ENCODE data around the gene CFAP46.
"Not testable (repeated sequence)": the region's sequence is repeated elsewhere in the genome, so short reads cannot be mapped to it uniquely, and the experiment has no call there.

CFAP46 gene

DNA sequence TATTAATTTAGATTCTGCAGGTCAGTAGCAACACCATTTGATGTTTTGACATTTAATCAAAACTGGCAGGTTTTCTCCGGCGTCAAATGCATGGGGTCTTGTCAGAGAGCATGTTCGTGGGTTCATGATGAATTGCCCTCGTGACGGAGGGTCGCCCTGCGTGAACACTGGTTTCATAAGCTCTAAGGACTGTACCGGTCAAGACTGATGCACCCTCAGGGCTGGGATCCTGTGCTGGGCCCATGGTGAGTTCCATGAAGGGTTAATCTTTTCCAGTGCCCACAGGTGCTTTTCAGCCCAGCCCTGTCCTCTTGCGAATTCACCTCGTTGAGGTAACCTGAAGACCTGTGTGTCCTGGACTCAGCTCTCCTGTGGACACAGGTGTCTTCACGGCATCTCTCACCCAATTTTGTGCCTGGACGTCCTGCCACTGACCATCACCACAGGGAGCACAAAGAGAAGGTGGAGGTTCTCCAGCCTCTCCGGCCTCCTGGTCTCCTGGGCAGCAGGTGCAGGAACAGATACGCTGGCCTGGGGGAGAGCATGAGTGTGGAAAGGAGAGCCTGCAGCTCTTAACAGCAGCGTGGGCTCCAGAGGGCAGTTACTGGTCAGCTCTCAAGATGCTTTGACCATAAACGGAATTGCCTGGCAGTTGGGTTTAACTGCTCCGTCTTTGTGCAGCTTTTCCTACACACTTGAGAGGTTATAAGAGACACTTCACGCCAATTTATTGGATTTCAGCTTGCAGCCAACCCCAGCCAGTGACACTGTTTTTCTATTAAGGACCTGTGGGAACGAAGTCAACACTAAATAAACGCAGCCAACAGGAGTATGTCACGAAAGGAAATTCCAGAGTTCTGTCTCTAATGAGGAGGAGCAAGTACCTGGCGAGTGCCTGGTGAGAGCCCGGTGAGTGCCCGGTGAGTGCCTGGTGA, 37.4 kb upstream of the CFAP46 start:
- no peak for DNase-seq

DNA sequence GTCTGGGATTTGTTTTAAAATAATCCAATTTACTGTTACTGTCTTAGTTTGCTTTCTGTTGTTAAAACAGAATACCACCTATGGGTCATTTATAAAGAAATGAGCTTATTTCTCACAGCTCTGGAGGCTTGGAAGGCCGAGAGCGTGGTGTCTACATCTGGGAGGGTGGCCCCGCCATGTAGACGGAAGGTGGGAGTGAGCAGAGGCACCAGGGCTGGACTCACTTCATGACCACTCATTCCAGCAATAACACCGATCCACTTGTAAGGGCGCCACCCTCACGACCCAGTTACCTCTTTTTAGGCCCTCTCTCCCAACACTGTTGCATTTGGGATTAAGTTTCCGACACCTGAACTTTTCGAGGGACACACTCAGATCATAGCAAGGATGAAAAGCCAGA, 36.2 kb upstream of the CFAP46 start:
- DNase-seq: no peak

DNA sequence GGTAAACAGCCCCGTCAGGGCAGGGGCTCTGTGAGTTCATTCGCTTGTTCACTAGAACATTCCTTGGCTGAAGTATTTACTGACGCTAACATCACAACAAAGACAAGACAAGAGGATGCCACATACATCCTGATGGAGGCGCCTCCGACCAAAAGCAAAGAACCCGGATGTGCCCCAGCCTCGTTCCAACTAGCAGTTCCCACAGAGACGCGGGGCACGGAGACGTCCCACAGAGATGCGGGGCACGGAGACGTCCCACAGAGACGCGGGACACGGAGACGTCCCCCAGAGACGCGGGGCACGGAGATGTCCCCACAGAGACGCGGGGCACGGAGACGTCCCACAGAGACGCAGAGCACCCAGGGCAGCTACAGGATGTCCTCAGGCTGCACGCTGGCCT, 35.4 kb upstream of the CFAP46 start:
- DNase-seq: no peak

DNA sequence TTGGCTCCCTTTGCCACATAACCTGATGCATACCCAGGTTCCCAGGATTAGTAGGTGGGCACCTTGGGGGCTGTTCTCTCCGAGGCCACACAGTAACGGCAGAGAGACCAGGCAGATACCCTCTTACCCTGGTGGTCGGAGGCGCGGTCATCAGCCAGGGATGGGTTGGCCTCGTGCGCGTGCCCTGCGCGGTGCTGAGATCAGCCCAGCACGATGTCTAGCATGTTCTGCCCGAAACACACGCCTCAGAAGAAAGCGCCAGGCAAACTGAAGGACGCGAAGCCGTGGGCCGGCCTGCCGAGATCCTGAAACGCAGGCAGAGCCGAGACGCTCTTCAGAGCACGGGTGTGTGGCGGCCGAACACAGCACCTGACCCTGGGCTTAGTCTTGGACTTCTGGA, 34.7 kb upstream of the CFAP46 start:
- no peak for DNase-seq

DNA sequence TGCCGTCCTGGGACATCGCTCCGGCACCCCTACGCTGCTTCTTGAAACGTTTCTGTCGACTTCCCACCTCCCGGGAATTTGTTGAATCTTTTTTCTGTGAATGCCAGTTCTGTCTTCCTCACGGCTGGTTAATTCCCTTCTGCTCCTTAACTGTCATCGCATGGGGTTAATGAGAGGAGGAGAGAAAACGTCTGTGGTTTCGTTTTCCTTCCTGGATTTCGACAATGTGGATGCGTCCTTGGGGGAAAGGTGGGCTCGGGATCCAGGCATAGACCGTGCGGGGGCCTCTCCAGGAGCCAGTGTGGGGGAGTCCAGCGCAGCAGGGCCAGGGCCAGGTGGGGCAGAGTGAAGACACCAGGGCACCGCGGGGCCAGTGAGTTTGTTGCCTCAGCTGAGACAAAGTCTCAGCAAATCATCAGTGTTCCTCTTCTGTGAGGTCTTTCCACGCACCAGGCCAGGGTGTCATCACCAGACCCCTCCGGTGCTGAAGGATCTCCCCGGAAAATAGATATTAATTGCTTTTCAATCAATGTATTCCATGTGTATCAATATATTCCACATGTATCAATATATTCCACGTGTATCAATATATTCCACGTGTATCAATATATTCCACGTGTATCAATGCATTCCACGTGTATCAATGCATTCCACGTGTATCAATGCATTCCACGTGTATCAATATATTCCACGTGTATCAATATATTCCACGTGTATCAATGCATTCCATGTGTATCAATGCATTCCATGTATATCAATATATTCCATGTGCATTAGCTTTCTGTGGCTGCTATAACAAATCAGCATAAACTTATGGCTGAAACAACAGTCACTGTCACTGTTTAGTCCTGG, 33.7 kb upstream of the CFAP46 start:
- DNase-seq: no peak

DNA sequence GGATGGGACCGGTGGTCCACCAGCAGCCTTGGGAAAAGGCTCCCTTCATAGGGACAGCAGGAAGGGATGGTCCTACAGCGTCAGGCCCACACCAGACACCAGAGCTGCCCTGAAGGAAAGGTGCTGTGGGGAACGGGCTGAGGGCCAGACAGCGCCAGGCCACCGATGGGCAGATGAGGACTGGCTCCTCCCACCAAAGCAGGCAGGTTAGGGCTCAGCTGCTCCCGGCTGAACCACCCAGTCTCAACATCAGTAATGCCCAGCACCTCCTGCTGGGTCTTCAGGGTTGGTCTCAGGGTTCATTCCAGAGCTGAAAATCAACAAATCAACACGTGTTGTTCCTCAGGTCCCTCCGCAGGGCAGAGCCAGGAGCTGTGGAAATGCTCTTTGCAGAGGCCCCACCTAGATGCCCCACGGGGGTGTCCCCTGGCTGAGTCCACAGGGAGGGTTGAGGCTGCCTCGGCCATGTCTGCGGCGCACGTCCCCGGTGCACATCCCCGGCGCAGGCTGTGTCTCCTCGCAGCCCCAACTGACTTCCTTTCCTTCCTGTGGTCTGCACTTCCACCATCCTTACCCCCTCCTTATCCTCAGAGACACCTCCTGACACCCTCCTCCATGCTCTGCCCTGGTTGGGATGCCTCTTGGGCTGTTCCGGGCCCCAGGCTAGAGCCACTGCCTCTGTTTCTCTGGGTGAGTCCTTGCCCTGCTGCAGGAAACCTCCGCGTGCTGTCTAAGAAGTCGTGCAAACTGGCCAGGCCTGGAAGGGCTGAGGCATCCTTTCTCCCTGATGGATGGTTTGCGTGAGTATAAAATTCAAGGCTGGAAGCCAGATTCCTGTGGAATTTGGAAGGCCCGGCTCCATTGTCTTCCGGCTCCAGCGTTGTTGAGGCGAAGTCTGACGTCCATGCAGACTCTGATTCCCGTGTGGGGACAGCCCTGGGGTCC, 32.8 kb upstream of the CFAP46 start:
- no peak for DNase-seq

DNA sequence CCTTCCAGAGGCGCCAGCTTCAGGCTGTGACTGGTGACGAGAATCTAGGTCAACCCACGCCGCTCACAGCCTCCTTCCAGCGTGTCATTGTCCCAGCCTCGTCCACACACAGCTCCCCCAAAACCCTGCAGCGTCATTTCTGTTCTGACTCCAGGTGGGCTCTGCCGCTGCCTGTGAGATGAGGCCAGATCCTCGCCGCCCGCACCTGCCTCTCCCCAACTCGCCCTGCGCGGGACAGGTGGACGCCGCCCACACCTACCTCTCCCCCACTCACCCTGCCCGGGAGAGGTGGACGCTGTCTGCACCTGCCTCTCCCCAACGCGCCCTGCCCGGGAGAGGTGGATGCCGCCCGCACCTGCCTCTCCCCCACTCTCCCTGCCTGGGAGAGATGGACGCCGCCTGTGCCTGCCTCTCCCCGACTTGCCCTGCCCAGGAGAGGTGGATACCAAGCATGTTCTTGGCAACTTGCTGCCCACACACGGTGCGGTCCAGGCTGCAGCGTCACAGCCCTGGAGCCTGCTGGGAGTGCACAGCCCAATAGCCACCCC, 32.0 kb upstream of the CFAP46 start:
- DNase-seq: no peak

DNA sequence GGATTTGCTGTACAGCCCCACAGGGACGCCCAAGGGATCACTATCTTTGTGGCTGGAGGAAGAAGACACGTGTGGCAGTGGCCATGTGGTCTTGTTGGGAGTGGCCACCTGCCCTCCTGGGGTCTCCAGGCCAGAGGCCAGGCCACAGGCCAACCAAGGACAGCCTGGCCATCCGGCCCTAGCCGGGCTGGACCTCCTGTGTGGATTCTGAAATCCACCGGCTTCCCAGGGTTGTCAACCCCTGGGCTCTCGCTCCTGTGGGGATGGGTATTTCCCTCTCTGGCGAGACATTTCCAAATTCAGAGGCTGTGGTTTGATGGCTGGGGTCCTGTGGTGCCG, 31.5 kb upstream of the CFAP46 start:
- no peak for DNase-seq

DNA sequence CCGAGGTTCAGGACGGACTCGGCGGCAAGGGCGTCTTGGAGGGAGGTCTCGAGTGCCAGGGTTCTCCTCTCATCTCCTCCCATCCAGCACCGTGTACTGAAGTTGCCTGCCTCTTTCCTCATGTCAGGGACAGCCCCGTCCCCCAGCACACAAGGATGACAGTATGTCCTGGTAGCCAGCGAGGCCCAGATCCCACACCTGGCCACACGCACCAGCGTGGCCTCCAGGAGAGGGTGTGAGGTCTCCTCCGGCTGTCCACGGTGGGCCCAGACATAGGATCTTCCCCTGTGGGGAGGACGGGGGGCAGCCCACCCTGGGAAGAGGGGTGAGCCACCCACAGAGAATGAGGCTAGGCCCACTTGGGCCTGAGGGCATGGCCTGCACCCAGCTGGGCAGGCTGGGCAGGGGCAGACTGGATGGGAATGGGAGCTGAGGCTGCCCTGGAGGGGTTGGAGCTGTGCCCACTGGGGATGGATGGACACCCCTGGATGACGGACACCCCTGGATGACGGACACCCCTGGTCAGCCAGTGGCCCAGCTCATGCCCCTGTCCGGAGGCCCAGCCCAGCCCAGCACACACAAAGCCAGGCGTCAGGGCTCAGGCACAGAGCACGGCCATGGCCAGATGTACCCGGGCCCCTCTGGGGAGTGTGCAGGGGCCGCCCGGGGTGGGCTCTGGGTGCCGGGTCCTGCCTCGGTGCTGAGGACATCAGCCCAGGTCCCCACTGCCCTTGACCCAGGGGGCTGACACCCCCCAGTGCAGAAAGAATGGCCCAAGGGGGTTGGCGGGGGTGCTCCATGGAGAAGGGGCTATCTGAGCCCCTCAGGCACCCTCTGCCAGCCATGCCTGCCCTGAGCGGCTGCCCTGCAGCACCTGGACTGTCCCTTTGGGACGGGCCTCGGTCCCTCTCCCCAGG, 30.9 kb upstream of the CFAP46 start:
- DNase-seq: no peak

DNA sequence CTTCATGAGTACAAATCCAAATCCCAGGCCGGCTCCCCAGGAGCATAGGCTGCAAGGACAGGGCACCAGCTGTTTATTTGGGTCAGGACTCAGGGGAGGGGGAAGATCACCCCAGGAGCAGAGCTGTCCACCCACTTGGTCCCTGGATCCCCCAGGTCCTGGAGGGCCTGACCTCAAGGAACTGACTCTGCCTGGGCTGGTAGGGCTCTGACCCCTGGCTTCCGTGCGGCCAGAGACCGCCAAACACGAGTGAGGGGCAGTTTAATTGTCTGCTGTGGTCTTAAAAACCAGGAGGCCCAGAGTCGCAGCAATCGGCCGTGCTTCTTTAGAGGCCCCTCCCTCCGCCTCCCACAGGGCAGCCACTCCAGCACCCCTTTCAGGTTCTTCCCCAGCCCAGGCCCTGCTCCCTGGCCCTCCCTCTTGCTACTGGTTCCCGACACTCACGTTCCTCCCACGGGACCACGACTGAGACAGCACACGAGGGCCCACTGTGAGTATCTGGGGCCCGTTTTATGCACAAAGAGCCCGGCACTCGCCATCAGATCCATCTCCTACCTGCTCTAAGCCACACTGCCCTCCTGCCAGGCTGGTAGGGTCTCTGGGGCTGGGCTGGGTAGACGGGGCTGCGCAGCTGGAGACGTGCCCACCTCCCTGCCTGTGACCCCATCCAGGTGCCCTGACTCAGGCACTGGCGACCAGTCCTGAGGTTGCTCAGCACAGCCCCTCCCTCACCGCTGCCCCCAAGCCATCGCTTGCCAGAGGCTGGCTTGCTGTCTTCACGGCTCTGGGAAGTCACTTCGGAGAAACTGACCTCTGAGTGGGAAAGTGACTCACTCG, 30.0 kb upstream of the CFAP46 start:
- no peak for DNase-seq

DNA sequence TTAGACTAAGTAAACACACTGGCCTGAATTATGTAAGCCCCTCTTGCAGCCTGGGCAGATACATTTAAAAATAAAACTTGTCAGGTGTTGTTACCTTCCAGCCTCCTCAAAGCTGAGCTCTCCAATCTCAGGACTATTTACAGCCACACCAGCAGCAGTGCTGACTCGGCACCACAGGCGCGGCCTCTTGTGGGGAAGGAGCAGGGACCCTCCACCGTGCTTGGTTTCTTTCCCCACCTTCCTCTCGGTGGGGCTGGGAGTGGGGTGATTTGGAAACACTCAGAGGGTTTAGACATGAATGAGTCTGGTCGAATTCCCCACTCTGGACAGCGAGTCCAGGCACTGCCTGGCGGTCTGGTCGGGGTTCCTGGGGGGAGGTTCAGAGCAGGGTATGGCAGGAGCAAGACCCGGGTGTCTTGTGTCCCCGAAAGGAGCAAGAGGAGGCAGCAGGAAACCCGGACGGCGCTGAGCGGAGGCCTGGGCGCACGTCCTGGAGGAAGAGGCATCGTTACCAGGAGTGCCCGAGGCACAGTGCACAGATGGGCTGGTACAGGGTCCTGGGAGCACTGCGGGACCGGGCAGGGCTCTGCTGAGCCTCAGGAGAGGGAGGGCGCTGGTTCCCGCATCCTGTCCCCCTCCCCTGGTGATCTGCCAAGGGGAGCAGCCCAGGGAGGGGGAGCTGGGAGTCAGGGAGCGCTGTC, 29.2 kb upstream of the CFAP46 start:
- no peak for DNase-seq

DNA sequence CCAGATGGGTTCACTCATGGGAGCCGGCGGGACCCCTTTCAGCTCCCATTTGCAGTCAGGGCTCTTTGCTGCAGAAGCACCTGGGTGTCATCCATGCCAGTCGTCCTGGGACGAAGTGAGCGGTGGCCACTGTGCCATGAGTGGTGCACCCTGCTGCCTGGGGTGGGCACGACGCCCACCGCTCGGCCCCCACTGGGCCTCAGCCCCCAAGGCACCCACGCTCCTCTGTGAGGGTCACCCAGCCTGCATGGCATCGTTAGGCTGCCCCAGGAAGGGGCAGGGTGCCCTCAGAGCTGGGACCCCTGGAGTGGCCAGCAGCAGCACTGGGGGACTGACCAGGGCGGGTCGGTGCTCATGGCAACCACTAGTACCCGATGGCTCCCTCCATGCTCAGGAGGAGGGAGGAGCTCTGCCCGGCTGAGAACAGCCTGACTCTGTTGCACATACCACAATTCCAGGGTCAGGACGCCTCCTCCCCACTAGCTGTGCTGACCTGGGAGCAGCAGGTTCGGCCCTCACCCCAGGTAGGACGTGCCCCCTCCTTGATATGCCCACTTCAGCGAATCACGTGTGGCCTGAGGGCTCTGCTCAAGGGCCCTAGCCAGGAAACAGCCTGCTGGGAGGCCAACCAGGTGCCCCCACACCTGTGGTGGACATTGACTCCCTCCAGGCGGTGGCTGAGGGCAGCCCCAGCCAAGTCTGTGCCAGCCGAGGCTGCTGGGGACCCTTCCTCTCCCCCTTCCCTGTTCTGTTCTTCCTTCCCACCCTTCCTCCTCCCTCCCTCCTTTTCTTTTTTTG, 28.5 kb upstream of the CFAP46 start:
- DNase-seq: no peak

DNA sequence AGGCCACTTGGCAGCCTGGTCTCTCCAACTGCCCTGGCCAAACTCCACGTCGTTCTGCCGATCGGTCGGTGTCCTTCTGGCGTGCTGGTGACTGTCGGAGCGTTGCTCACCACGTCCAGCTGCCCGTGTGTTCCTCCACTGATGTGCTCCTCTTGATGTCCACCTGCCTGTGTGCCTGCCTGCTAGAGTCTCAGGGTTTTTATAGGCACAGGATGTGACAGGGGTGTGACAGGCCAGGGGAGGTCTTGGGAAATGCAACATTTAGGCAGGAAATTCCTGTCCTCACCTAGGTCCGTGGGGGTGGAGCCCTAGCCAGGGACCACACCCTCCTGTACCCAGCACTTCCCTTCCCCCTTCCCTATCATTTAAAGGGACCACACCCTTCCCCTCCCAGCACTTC, 25.2 kb upstream of the CFAP46 start:
- no peak for DNase-seq

DNA sequence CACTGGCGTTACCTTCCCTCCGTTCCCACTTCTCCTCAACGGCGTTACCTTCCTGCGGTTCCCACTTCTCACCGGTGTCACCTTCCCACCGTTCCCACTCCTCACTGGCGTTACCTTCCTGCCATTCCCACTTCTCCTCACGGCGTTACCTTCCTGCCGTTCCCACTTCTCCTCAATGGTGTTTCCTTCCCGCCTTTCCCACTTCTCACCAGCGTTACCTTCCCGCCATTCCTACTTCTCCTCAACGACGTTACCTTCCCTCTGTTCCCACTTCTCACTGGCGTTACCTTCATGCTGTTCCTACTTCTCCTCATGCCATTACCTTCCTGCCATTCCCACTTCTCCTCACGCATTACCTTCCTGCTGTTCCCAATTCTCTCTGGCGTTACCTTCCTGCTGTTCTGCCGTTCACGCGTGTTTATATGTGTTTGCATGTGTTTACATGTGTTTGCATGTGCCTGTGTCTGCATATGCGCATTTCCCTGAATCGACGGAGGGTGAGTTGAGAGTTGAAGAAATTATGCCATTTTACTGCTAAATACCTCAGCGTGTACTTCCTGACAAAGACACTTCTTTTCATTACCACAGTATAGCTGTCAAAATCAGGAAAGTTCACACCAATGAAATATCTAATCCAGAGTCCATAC, 23.2 kb upstream of the CFAP46 start:
- DNase-seq: no peak

DNA sequence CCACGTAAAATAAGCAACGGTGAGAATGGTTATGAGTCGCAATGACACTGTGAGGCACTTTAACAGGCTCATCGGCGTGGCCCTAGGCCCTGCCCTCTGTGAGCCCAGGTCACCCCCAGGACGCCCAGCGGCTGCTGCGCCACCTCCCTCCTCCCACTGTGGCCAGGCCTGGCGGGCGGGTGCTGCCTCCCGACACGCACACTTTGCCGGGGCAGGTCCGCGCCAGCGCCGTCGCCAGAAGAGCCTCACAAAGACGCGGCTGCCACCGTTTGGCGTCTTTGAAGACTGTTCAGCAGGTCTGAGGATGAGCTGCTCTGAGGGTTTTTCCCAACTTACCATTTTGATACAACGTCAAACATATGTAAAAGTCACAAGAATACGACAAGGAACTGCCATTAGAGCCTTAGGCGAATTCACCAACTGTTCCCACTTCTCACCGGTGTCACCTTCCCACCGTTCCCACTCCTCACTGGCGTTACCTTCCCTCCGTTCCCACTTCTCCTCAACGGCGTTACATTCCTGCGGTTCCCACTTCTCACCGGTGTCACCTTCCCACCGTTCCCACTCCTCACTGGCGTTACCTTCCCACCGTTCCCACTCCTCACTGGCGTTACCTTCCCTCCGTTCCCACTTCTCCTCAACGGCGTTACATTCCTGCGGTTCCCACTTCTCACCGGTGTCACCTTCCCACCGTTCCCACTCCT, 22.5 kb upstream of the CFAP46 start:
- DNase-seq: not testable (repeated sequence)

DNA sequence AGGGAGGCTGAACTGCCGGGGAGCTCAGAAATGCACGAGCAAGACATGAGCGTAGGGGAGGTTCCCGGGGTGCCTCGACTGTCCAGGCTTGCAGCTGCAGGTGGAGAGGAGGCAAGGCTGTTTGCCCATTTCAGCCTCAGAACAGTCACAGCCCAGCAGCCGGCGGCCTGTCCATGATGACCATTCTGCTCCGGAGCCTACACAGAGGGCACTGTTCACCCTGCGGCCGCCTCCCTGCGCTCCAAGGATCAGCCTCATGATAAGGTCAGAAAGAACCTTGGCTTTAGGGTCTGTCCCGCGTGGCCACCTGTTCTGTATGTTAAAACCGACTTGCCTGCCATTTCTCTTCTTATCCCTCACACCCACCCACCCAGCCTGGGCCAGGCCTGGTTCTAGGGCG, 21.9 kb upstream of the CFAP46 start:
- DNase-seq: no peak

DNA sequence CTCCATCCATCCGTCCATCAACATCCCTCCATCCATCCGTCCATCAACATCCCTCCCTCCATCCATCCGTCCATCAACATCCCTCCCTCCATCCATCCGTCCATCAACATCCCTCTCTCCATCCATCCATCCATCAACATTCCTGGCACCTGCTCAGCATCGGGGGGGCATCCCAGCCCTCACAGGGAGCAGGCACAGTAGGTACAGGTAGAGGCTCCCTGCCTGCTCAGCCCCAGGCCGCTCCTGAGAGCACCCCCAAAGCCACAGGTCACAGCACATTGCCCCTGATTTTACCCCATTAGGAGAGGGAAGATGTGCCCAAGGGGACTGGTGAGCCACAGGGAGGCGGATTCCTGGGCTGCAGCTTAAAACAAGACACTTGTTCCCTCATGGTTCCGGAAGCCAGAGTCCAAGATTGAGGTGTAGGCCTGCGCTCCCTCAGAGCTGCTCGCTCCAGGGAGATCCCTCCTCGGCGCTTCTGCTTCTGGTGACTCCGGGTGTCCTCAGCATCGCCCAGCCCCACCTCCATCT, 21.1 kb upstream of the CFAP46 start:
- DNase-seq: no peak

Data from T-helper 9 cell (primary cell).